ENCODE results near the gene SBF2.
"Not testable (repeated sequence)": the region's sequence is repeated elsewhere in the genome, so short reads cannot be mapped to it uniquely, and the experiment has no call there.

Gene SBF2

DNA sequence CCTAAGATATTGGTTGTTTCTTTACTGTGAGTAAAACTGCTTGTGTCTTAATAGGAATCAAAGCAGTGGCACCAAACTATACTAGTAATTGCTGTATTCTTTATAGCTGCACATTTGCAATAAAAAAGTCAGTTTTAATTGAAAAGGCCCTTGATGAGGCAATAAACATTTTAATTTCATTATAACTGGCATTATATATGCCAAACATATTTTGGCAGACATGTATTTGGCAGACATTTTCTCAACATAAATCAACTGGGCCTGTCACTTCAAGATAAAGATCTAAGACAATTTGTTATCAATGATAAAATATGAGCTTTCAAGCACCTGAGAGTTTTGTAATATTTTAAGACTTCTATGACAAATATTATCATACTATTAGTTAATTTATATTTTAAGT lies 245.7 kb downstream of the SBF2 start:
- DNase-seq: no peak

GRCh38 chr11:10044618-10045017 lies 249.4 kb downstream of the SBF2 start:
- DNase-seq: no peak

- no peak for DNase-seq
These were observed 251.3 kb downstream of the SBF2 start for GRCh38 chr11:10042699-10043098.

DNA sequence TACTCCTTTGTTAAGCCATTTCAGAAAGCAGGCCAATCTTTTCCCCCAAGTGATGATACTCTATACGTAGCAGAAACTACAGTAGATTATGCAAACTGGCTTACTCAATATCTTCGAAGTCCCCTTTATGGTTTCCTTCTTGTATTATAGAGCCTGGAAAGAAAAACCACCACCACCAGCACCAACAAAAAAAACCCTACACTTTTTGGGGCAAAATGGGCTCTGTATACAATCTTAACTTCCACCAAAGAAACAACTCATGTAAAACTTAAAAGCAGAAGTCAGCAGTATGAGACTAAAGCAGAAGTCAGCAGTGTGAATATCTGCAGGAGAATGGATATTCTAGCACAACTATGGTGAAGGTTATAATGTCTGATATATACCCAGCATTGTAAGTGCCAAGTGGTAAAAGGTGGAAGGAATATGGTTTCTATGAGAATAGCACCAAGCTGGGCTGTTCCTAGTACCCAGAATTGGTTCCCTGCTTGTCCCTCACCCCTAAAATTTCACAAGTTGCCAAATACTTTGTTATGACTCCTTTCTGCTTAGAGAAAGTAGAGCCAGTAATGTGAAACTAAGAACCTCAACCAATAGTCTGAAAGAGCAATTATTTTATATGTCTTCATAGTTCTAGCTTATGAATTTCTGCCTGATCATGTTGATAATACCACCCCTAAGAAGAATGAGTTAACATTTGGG lies 252.1 kb downstream of the SBF2 start:
- DNase-seq: no peak

- no peak for DNase-seq
These were observed 252.7 kb downstream of the SBF2 start for GRCh38 chr11:10041332-10041731.

- DNase-seq: no peak
These were observed 255.3 kb downstream of the SBF2 start for GRCh38 chr11:10038521-10039302.

DNA sequence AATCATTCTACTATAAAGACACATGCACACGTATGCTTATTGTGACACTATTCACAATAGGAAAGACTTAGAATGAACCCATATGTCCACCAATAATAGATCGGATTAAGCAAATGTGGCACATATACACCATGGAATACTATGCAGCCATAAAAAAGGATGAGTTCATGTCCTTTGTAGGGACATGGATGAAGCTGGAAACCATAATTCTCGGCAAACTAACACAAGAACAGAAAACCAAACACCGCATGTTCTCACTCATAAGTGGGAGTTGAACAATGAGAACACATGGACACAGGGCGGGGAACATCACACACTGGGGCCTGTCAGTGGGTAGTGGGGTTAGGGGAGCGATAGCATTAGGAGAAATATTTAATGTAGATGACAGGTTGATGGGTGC lies 258.1 kb downstream of the SBF2 start:
- not testable (repeated sequence) for DNase-seq

DNA sequence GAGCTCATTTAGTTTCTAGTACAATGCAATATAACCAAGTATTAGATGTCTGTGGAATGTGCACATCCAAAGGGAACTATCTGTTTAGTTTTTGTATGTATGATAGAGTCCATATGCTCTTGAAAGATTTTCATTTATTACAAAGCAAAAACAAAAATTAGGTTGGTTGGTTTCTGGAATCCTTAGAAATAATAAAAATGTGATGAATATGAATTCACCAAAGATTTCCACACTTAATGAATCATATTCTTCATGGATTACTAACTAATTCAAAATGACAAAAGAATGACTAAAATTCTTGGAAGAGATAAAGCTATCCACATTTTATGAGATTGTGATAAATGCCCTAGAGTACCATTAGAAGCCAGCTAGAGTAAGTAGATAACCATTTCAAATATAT lies 261.1 kb downstream of the SBF2 start:
- DNase-seq: no peak

DNA sequence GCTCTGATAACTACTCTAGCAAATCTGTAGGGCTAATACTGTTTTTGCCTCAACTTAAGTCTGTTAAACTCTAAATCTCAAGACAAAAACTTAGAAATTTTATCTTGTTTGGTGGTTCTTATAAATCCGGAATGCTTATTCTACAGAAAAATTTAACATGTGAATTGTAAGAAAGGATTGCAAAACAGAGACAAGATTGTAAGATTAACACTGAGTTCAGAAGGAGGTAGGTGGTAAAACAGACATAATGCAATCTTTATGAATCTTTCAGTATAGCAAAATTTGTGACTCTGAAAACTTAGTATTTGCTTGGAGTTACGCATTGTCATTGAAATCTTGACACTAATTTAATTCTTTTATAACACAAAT lies 263.9 kb downstream of the SBF2 start:
- DNase-seq: no peak

DNA sequence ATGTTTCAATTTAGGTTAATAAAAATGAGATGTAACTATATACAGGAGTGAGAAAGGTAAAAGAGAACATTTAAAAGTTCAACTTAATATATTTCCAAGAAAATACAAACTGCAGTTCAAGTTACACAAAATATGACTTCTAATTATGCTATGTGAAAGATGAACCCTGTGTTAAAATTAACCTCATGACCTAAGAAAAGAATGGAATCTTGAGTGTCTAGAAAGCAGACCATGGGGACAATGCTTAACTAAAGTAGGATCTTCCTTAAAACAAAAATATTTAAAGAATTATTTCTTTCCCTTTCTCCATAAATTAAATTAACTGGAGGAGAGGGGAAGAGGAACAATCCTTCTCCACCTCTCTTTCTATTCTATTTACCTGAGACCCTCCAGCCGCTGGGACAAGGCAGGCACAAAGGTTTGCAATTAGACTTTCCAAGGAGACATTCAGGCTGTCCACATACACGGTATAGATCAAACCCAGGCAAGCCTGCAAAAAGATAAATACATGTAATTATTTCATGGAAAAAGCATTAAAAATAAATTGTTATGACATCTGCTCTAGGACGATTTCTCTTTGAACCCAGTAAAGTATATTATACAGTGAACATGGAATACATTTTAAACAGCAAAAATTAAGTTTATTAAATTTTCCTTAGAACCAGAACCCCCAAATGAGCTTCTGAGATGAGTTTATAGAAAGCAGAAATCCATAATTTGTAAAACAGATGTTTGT lies 264.5 kb downstream of the SBF2 start:
- no peak for DNase-seq

DNA sequence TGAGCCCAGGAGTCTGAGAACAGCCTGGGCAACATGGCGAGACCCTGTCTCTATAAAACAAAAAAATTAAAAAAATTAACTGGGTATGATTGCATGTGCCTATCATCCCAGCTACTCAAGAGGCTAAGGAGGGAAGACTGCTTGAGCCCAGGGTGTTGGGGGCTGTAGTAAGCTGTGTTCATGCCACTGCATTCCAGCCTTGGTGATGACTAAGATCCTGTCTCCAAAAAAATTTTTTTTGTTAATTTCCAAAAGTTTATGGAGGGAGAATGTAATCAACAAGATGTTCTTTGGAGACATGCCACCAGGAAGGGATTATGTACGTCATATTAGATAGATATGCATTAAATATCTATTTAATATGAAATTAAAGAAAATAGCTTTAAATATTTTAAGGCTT lies 267.5 kb downstream of the SBF2 start:
- no peak for DNase-seq

DNA sequence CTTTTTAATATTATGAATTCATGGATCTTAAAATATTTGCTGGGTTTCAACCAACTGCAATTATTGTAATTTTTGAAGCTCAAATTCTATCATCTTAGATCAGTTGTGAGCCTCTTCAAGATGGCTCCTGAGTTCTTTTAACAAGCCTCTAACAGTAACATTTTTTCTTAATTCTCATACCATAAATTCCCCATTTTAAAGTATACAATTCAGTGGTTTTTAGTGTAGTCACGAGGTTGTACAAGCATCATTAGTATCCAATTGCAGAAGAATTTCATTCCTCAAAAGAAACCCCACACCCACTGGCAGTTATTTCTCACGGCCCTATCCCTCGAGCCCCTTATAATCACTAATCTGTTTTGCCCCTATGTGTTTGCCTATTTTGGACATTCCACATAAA lies 270.8 kb downstream of the SBF2 start:
- DNase-seq: no peak

GRCh38 chr11:10022764-10023163 lies 271.3 kb downstream of the SBF2 start:
- no peak for DNase-seq

DNA sequence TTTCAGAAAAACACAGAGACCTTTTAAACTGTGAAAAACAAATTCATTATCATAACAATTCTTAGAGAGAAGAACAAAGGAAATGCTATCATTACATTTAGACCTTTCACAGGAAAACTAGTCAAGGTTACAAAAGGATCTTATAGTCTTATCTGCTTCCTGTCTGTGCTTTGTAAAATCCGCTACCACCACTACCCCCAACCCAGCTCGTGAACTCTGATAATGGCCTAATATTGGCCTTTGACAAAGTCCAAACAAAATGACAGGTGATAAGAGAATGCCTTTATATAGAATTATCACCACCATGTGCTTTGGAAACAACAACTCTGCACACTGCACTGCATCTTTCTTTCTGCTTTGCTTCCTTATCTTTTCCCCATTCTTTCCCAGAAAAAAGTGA lies 272.5 kb downstream of the SBF2 start:
- DNase-seq: no peak

DNA sequence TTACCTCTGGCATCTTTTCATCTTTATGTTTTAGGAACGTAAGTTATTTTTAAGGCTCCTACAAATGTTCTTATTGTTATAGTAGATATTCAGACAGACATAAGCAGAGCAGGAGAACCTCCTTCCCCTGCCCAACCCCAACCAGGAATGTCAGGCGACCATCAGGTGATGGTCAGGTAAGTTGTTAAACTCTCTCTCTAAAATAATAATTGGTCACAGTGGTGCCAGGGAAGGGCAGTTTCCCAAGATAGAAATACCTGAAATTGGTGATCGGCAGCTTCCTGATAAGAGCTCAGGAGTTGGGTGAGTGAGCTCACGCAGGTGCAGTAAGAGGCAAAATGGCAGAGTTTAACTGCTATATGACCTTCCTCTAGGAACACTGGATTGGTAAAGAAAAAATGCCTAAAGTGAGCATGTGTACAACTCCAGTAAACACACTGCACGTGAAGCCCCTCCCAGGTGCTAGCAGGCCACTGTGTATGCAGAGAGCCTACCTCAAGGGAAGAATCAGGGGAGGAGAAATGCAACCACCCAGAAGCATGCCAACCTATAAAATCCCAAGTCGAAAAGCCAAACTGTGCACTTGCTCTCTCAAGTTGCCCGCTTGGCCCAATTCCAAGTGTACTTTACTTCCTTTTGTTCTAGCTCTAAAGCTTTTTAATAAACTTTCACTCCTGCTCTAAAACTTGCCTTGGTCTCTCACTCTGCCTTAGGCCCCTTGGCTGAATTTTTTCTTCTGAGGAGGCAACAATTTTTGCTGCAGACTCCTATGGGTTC lies 273.9 kb downstream of the SBF2 start:
- no peak for DNase-seq

DNA sequence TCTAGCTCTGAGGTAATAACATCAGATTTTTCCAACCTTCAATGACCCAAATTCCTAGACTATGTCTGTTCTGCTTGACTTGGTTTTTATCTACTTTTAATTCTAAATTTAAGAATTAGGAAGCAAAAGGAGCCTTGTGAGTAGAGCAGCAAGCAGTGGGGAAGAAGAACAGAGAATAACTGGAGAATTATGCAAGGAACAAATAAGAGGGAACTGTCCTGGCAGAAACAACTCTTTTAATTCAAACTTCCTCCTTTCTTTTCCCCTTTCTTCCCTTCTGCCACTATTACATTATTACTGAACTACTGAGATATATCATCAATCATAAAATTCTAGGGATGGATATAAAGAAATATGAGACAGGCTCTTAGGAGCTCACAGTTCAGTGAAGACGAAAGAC lies 276.1 kb downstream of the SBF2 start:
- DNase-seq: no peak

GRCh38 chr11:10017050-10017449 lies 277.0 kb downstream of the SBF2 start:
- no peak for DNase-seq

DNA sequence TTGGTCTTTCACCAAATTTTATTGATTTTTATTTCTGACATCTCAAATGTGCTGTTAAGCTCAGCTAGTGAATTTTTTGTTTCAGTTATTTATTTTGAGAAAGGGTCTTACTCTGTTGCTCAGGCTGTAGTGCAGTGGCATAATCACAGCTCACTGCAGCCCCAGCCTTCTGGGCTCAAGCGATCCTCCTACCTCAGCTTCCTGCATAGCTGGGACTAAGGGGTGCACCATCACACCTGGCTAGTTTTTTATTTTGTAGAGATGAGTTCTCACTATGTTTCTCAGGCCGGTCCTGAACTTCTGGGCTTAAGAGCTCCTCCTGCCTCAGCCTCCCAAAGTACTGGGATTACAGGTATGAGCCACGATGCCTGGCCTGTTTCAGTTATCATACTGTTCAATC lies 282.0 kb downstream of the SBF2 start:
- DNase-seq: no peak

DNA sequence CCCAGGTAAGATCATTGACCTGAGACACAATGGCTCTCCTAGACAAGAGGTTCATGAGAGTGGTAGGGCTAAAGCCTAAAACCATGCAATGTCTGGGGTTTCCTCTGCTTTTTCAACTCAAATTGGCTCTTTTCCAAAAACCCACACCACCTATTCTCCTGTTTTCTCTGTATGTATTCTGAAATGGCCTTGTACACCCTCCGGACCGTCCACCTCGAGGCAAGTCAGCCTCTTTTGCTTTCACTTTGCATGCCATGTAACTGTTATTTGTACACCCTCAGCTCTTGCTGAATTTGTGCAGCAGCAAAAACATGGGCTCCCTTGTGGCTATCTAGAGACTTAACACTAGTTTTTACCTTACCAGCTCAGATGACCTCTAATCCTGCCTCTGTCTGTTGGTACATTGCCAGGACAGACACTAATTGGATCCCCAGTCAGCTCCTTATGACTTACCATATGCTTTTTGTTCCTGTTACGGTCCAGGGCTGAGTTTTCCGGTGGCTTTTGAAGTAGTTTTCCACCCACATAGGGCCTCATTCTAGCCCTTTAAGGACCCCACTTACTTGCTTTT lies 288.0 kb downstream of the SBF2 start:
- DNase-seq: no peak

GRCh38 chr11:10004526-10005113 lies 289.4 kb downstream of the SBF2 start:
- no peak for DNase-seq

DNA sequence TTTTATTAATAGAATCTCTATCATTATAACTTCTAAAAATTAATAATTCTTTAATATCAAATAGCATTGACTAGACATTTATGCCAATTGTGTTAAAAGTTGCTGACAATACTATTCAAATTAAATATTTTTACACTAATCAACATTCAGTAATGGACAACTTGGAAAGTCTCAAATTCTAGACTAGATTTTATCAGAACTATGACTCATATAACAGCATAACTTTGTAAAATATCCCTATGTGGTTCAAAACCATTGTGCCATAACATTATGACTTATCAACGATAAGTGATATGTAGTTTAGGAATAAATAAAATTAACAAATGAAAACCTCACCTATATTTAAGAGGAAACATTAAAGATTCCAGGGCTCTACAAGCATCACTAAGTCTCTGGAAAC lies 291.8 kb downstream of the SBF2 start:
- DNase-seq: no peak

GRCh38 chr11:9992306-9992705 lies 301.7 kb downstream of the SBF2 start:
- DNase-seq: no peak
